ENCODE results near the gene CCDC106.

CCDC106 gene

DNA sequence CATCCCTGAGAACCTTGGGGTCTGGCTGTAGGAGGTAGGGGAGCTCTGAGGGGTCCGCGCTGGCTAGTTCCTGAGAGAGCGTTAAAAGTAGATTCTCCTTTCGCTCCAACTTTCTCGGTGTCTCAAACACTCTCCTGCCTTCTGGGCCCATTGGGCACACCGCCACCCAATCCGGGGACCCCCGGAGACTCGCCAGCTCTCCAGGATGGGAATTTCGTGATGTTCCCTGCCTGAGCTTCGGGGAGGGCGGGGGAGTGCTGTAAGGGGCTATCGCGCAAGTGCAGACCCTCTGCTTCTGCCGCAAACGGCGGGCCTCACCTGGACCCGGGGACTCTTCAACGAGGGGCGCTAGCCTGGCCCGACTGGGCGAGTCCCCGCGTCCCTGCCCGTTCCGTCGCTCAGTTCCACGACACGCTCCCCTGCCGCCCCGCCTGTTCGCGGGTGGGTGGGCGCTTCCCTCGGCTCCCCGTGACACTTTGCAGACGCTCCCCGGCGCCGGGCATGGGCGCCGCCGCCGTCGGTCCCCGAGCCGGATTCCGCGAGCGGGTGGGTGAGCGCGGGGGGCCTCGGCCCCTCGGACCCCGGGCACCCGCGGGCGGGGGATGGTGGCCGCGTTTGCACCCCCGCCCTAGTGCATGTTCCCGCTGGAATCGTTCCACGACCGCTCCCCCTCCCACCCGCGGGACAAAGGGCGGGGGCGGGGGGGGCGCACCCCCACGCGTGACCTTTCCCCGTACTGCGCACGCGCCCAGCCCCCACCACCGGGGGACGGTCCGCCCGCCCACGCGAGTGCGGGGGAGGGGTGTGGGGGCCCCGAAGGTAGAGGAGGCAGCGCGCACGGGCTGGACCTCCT lies at the start of gene CCDC106:
Gene CCDC106 (plus strand): TSS at position 481 of the 853 bp plus-strand sequence. CDS start 835 bp downstream, outside the sequence.
- DNase-seq: peak; percentile 88

- peak; percentile 95 for DNase-seq
These were observed 49.1 kb upstream of the CCDC106 start for GRCh38 chr19:55598719-55599467.

DNA sequence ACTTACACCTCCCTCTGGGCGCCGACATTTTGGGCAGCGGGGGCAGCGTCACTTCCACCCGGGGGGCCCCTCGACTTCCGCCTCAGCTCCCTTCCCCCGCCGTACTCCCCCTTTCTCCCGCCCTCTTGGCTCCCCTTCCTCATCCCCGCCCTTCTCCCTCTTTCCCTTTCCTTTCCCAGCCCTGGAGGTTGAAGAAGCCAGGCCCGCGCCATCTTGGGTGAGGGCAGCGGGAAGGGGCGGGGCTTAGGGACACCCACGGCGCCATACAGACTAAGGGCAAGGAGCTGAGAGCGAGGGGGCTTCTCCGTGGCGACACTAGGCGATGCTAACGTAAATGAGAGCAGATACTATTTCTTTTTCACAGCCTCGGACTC lies 48.6 kb upstream of the CCDC106 start, which contains the start of gene FIZ1:
Gene FIZ1 (minus strand): TSS at position 50 of the 374 bp plus-strand sequence. CDS start 1,652 bp downstream, outside the sequence.
- DNase-seq: peak; percentile 100

GRCh38 chr19:55599842-55600661 lies 48.0 kb upstream of the CCDC106 start, which contains the start of gene ZNF524:
Gene ZNF524 (plus strand): TSS chr19:55600288. CDS start chr19:55602113, 1,825 bp downstream.
- DNase-seq: peak; percentile 94

- no peak for DNase-seq
These were observed 47.4 kb upstream of the CCDC106 start for GRCh38 chr19:55600662-55601028.

GRCh38 chr19:55601084-55601483 lies 46.9 kb upstream of the CCDC106 start:
- DNase-seq: no peak

- no peak for DNase-seq
These were observed 45.7 kb upstream of the CCDC106 start for GRCh38 chr19:55602104-55603001.

GRCh38 chr19:55603115-55603514 lies 44.9 kb upstream of the CCDC106 start:
- DNase-seq: no peak

- DNase-seq: no peak
These were observed 44.3 kb upstream of the CCDC106 start for GRCh38 chr19:55603581-55604292.

- peak; percentile 99 for DNase-seq
These were observed 42.8 kb upstream of the CCDC106 start for GRCh38 chr19:55605207-55605636.

DNA sequence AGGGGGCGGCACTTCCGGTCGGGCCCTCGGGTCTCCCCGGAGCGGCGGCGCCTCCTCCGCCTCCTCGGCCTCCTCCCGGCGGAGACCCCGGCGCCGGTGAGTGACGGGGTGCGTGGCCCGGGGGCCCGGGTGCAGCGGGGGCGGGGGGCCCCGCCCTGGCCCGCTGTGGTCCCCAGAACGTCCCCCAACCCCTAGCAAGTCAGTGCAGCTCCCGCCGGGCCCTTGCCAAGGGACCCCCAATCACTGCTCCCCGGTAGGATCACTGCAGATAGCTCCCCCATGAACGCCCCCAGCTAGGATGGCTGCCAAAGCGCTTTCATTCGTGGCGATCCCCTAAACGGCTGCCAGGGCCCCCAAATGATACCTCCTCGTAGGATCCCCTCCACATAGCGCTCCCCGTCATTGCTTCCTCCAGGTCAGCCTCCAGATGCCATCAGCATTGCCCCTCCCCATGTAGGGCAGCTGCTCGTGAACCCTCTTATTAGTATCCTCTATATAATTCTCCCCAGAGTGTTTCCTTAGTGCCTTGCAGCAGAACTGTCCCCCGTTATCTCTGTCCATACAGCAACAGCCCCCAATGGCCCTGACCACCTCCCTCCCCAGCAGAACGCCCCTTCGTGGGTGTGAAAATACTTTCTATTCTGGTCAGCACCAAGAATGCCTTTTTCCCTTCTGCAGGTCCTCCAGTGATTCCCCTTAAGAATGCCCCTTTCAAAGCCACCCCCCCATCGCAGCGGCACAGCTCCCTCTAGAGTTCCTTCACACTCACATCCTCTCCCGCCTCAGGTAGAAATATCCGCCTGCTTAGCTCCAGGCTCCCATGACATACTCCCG lies 42.2 kb upstream of the CCDC106 start, which contains the start of gene ZNF865:
Gene ZNF865 (plus strand): TSS at position 11 of the 834 bp plus-strand sequence. CDS start 7,972 bp downstream, outside the sequence.
- DNase-seq: peak; percentile 86

DNA sequence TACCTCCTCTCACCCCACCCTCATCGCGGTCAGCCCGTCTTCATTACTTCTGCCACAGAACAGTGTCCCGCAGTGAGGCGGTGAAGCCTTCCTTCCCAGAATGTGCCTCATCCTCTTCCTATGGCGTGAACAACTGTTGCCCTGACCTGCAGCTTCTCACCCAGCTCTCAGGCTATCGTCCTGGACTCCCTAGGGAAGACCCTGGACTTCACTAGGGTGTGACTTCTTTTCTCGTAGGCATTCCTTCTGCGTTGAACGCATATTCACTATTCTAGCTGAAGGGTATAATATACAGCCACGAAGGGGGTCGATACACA lies 41.6 kb upstream of the CCDC106 start:
- DNase-seq: no peak

DNA sequence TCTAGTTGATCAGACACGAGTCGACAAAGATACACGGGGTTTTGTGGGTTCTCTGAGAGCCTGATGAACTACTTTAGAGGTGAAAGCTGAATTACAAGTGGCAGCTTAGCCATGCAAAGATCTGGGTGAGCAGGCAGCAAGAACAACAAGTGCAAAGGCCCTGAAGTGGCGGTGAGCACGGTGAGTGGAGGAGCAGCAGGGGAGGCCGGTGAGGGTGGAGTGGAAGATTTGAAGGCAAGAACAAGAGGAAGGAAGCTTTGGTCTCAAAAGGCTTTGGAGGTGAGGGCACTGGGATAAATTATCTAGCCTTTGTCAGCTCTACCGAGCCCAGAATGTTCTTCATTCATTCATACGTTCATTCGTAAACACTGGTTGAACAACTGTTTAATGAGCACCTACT lies 41.2 kb upstream of the CCDC106 start:
- no peak for DNase-seq

DNA sequence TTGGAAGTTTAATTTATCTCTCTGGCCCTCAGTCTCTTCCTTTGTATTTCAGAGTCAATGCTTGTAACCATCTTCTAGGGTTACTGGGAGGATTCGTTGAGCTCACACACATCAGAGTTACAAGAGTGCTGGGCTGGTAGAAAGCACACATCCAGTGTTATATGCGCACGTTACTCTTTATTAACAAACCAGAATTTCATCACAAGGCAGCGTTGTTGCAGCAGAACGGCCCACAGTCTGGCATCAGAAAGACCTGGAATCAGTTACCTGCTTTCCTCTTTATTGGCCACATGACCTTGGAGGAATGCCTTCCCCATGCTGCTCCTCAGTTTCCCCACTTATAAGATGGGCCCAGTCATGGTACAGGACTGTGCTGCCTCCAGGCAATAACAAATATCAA lies 38.7 kb upstream of the CCDC106 start:
- DNase-seq: no peak

- DNase-seq: no peak
These were observed 36.6 kb upstream of the CCDC106 start for GRCh38 chr19:55611300-55611982.

- DNase-seq: no peak
These were observed 35.9 kb upstream of the CCDC106 start for GRCh38 chr19:55611983-55612645.

DNA sequence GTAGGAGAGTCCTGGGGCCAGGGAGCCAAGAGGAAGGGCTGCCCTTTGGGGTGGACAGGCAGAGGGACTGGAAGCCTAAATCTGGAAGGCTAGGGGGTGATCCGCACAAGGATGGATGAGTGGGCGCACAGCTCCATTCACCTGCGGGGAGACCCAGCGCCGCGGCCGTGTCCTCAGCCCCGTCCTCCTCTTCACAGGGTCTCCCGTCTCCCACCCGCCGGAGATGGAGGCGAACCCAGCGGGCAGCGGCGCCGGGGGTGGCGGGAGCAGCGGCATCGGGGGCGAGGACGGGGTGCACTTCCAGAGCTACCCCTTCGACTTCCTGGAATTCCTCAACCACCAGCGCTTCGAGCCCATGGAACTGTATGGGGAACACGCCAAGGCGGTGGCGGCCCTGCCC lies 34.6 kb upstream of the CCDC106 start:
- no peak for DNase-seq

DNA sequence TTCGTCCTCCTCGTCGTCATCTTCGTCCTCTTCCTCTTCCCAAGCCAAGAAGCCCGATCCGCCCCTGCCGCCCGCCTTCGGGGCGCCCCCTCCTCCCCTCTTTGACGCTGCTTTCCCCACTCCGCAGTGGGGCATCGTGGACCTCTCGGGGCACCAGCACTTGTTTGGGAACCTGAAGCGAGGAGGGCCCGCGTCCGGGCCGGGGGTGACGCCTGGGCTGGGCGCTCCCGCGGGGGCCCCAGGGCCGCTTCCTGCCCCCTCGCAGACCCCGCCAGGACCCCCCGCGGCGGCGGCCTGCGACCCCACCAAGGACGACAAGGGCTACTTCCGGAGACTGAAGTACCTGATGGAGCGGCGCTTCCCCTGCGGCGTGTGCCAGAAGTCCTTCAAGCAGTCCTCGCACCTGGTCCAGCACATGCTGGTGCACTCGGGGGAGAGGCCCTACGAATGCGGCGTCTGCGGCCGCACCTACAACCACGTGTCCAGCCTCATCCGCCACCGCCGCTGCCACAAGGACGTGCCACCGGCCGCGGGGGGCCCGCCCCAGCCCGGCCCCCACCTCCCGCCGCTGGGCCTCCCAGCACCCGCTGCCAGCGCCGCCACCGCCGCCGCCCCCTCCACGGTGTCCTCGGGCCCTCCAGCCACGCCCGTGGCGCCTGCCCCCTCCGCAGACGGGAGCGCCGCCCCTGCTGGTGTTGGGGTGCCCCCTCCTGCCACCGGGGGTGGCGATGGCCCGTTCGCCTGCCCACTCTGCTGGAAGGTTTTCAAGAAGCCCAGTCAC lies 33.9 kb upstream of the CCDC106 start:
- DNase-seq: no peak

All from right hindlimb (tissue), 1 donor.